WTC11 (cell line): Measurements from ENCODE around the gene FADS6.

Experiments used
- CBFB ChIP-seq: sonication (generic); formaldehyde crosslinking; IDR thresholded peaks from 2 replicates; pipeline ENCODE4 v1.8.1; 2022; ENCODE audit warnings: mild to moderate bottlenecking, low read depth, missing genetic modification reagents
- CTCF ChIP-seq: fragments of 200-600 bp; IDR thresholded peaks from 2 replicates; pipeline ENCODE4 v1.8.0; 2022; ENCODE audit warnings: antibody characterized with exemption
- E2F5 ChIP-seq: sonication (generic); formaldehyde crosslinking; IDR thresholded peaks from 2 replicates; pipeline ENCODE4 v1.8.1; 2022; ENCODE audit warnings: mild to moderate bottlenecking, moderate library complexity, missing genetic modification reagents
- ELF4 ChIP-seq: sonication (generic); formaldehyde crosslinking; IDR thresholded peaks from 2 replicates; pipeline ENCODE4 v1.8.1; 2022; ENCODE audit warnings: low read depth, mild to moderate bottlenecking, moderate library complexity, missing genetic modification reagents
- ETV6 ChIP-seq: sonication (generic); formaldehyde crosslinking; IDR thresholded peaks from 2 replicates; pipeline ENCODE4 v1.8.1; 2022; ENCODE audit warnings: mild to moderate bottlenecking, missing genetic modification reagents
- FOXJ3 ChIP-seq: sonication (generic); formaldehyde crosslinking; IDR thresholded peaks from 2 replicates; pipeline ENCODE4 v1.9.0; 2021; ENCODE audit warnings: missing genetic modification reagents, mild to moderate bottlenecking, borderline replicate concordance
- NR2C2 ChIP-seq: sonication (generic); formaldehyde crosslinking; IDR thresholded peaks from 2 replicates; pipeline ENCODE4 v1.8.0; 2022; ENCODE audit warnings: mild to moderate bottlenecking, missing genetic modification reagents
- TCF7 ChIP-seq: sonication (generic); formaldehyde crosslinking; IDR thresholded peaks from 2 replicates; pipeline ENCODE4 v1.8.0; 2022; ENCODE audit warnings: mild to moderate bottlenecking, low read depth, missing genetic modification reagents, moderate library complexity

GRCh38 chr17:74874615-74875037, 18.8 kb downstream of the FADS6 start:
- no peak for TF ChIP-seq NR2C2 (CRISPR knock-in tag)
- TF ChIP-seq FOXJ3 (CRISPR knock-in tag) = no peak
- TF ChIP-seq ELF4 = no peak
- no peak for TF ChIP-seq CTCF
- TF ChIP-seq CBFB (CRISPR knock-in tag) = no peak
- no peak for TF ChIP-seq TCF7 (CRISPR knock-in tag)
- no peak for TF ChIP-seq ETV6 (CRISPR knock-in tag)
- TF ChIP-seq E2F5 (CRISPR knock-in tag) = no peak
